ENCODE measurements around the gene EPHB6.

EPHB6 gene

DNA sequence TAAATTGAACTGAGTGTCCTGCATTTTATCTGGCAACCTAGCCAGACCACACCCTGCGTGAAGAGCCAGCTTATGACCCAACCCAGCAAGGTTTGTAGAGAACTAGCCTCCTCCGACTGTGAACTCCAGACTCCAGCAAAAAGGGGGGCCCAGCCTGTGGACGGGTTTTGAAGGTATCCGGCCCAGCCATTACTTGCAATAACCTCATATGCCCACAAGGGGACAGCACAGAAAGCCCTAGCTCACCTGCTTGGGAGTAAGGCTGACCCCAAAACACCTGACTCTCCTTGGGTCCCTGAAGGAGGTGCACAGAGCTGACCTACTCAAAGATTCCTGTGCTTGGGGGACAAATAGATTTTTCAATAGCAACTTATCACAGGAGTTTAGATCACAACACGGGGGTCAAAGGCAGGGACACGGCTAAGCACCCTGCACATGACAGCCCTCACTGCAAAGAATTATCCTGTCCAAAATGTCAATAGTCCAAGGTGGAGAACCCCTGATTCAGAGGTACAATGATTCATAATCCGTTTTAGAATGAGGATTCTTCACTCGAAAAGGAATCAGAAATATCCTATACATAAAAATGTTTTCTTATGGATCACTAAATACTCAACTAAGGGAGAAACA lies 26.1 kb downstream of the EPHB6 start:
- DNase-seq = peak; percentile 41 to 69 (median 60)

DNA sequence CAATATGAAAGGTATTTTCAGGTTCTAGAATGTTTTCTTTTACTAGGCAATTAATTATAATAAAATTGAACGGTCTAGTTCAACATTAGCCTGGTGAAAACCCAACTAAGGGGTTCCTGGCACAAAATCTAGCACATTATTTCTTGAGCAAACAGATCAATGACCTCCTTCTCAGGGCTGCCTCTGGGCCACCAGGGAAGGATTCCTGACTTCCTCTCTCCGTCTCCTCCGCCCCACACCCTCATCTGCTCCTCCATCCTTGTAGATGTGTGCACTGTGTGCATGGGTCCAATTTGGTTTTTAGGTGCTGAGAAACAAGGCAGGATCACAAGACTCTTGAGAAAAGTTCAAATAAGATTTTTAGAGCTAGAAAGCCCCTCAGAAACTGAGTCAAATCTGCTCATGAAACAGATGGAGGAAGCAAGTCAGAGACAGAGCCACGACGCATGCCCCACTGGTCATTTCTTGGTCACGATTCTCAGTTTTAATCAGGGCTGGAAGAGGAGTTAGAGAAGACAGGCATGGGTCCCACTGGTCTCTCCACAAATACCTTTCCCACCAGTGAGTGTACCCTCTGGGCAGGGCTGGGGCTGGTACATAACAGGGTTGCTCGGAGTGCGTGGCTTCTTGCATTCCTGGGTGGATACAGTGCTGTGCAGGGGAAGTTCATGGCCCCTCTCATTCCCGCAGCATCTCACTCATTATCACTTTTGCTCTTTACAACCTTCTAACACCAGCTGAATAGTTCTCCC lies 26.9 kb downstream of the EPHB6 start:
- no peak for DNase-seq

DNA sequence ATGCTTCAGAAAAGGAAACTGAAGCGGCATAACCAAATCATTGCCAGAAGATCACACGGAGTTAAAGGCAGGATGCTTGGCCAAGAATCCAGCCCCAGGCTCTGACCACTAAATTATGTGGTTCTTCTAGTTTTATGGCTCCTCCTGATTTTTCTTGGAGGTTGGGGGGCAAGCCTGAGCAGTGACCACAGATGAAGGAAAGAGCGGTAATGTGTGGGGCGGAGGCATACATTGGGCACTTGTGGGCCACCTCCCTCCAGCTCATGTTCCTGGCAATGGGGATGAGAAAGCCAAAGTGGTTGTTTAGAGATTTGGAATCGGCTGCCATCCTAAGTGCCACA lies 27.4 kb downstream of the EPHB6 start:
- no peak for DNase-seq

DNA sequence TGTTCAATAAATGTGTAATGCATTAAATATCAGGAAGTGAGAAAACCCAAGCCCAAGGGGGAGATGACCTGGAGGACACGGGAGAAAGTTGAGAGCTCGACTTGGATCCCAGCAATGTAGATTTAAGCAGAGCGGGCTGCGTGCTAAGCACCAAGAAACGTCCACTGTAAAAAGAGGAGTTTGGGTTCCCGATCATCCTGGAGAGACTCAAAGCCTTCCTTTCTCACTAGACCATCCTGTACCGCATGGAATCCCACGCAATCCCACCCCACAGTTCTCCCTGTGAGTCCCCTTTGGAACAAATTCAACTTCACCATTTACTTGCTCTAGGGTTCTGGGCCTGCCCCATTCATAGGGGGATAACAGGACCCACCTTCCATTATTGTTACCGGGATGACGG lies 28.3 kb downstream of the EPHB6 start:
- no peak for DNase-seq

DNA sequence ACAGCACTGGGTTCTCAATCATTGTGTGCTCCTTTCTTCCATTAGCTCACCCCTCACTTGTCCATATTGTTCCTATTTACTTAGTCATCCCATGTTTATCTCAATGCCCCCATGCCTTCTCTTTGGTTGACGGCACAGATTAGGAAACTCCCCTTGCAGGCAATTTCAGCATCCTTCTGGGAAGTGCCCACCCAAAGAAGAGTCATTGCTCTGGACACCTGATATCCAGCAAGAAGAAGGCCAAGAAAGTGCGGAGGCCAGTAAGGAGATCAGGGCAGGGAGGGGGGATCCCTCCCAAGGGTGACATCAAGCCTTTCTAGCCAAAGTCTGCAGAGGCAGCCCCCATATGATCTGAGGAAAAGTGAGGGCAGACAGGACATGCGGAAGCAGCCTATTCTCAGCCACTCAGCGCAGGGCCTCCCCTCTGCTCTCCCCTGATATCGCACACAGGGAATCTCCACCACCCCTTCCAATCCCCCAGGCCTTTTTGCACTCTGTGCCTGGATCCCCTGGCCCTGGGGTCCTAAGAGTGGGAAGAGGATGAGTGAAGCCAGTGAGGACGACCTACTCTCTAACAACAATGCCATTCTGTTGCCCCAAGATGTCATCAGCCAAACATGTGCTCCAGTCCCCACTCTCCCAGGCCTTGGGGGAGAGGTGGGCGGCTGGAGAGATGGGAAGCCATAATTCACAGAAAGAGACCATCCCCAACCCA lies 28.9 kb downstream of the EPHB6 start:
- DNase-seq = no peak

DNA sequence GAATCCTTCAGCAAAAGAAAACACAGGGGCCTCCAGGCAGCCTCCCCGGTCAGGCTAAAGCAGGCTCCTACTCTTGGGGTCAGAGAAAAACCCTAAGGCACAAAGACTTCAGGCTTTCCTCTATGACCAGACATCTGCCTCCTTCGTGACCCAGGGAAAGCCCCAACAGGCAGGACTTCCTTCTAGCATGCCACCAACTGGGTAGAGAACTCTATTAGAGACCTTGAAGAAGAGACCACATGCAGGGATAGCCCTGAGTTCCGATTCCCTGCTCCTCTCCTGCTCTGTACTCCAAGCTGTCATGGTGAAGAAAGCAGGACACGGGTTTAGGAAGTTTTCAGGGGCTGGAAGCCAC lies 29.4 kb downstream of the EPHB6 start:
- peak in 3 of 4 experiments; percentile 46 to 71 (median 66) for DNase-seq

DNA sequence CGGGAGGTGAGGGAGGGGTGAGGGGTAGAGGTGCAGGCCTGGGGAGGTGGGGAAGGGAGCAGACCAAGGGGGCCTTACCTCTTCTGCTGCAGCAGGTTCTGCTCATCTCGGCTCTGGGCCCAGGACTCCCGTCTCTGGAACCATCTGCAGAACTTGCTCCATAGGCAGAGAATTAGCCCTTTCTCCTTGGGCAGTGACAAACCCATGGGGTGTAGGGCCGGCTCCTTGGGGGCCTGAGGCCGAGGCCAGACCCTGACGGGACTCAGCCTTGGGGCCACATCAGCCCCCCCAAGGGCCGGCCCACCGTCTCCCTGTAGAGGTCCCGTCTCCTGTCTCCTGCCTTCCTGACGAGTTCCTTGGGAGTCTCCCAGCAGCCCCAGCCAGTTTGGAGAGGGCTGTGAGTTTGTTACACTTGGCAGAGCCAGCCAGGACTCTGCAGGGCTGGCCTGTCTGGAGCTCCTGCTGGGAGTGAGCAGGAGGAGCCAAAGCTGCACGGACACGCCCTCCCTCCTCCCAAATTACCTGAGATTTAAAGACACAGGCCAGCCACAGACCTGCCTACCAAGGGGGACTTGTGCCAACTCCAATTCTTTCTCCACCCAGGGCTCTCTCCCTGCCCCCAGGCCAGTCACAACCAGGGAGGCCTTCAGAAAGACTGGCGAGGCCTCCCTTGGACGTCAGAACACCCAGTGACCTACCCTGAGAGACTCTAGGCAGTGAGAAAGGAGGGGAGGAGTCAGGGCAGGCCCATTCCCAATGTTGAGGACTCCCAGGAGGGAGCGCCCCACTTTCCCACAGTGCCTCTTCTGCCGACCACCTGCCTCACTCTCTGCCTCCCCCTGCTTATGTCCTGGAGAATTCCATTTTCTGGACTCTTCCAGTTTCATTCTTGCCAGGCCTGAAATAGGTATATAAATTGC lies 30.7 kb downstream of the EPHB6 start, which contains the start of gene TRPV6:
Gene TRPV6, minus strand, starts transcription at position 435 of the 920 bp plus-strand sequence.
- DNase-seq = no peak

DNA sequence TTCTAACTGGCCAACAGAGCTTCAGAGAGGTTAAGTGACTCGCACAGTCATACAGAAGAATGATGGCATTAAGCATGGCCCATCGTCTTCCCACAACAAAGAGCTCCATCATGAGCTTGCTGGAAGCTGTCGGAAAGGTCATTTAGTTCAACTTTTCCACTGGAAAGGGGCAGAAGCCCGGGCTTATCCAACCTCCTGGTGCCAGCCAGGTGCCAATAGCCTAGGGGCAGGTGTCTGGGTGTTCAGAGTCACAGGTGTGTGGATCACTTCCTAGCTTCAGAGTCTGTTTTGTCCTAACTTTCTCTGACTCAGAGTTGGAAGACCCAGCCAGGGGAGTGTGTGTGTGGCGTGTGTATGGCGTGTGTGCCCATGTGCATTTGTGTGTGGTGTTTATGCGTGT lies 32.0 kb downstream of the EPHB6 start:
- no peak for DNase-seq

DNA sequence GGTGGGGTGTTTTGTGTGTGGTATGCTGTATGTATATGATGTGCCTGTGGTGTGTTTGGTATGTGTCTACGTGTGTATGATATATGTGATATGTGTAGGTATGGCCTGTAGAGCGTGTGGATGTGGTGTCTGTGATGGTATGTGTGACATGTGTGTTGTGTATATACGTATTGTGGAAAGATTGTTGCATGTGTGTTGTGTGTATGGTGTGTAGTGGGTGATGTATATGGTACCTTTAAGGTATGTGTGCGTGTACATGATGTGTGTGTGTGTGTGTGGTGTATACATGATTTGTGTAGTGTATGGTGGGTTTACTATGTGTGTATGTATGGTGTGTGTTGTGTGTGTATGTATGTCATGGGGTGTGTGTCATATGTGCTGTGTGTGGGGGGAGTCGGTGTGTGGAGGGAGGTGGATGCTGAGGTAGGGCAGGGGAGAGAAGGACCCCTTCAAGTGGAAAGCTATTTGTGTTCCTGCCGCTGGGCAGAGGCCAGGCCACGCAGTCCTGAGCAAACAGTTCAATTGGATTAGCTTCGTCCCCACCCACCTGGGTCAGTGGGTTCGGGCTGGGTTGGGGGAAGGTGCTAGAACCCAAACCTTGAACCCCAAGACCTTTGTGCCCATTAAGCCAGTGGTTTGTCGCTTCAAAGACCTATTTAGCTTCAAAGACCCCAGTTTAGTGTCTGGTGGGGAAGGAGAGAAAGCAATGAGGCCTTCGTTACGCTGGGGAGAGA lies 32.6 kb downstream of the EPHB6 start:
- DNase-seq = no peak

DNA sequence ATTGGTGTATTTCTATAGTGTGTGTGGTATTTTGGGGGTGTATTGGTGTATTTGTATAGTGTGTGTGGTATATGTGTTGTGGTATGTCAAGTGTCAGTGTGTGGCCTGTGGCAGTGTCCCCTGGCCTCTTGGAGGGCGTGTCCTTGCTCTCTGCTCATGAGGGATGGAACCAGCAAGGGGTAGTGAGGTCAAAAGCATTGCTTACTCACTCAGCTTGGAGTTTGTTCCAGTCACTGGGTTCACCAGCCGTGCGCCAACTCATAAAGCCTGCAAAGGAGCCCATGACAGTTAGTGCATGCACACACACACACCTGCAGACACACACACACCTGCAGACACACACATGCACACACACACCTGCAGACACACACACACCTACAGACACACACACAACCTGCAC lies 34.9 kb downstream of the EPHB6 start:
- DNase-seq = no peak

DNA sequence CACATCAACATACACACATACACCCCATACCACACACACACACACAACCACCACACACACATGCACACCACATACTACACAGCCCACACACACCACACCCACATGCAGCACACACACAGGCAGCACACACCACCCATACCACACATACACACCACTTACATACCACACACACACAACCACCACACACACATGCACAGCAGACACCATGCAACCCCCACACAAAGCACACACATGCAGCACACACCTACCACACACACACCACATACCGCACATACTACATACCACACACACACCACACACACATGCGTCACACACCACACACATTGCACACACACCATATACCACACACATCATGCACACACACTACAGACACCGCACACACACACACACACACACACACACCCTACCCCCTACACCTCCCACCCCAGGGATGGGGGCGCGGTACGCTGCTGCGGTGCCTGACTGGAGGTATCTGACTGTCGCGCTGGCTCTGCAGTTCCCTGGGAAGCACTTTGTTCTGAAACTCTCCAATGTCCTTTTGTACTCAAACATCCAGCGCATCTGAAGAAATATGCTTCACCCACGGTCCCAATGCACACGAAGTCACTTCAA lies 36.1 kb downstream of the EPHB6 start:
- no peak for DNase-seq

DNA sequence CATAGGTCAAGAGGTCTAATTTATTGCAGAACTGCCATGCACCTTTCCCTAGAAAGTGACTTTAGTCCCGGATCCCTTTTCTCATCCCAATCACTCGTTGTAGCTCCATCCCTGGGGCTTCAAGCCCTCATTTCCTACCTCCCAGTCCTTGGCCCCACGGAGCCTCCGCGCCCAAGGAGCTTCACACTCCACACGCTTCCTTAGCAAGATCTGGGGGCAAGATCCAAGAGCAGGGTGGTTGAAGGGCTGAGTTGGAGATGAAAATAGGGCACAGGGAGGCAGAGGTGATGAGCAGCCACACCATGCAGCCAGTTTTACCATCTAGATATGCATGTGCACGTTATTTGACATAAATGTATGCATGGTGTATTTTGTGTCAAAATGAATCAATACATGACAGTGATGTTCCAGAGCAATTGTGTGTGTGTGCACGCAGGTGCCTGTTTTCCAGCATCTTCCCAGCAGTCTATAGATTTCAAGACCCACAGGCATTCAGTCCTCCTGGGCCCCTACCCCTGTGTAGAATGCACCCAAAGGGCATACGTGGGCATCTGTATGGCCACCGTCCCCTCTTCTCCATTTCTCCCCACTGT lies 36.7 kb downstream of the EPHB6 start:
- no peak for DNase-seq

DNA sequence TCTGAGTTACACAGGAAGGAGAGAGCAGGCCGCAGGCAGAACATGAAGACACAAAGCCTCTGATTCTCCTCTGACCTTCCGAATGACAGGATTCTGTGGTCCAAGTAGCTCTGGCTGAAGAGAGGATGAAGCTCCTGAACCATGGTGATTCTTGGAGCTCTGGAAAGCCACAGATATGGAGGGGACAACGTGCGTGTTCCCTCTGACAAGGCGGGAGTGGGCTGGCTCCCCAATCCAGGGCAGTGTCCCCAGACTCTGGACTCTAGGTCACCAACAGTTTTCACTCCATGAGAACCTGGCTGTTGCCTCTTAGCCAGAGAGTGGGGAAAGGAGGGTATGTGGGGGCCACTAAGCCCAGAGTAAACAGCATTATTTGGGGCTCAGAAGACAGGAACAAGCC lies 38.1 kb downstream of the EPHB6 start:
- no peak for DNase-seq

DNA sequence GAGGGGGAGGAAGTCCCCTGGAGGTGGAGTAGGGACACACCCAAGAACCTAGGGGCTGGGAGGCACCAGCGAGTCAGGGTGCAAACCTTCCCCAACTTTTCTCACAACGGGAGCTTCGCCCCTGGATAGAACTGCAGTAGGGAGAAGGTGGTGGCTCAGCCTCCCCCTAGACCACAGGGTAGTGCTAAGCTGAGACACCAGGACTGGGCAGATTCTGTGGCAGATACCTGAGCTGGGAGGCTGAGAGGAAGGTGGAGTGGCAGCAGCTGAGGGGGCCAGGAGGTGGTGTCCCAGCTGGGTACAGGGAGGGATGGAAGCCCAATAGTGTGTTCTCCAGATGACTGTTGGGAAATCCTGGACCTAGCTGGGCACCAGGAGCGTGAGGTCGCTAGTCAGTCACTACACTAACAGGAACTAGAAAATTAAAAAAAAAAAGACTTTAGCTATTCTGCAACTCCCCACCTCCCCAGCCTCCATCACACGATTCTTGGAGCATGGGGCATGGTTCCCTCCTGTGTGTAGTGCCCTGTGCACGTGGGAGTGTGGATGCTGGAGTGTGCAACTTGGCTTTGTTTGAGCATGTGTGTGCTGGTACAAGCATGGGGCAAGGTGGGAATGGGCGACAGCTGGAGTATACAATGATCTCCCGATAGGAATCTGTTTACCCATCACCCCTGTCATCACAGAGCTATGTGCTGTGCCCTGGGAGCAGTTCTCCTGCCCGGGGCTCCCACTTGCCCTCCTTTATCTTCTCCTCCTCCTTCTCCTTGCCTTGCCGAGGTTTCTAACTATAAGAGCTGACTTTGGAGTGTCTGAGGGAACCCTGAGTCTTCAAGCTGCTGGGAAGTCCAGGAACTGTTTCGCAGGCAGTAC lies 39.5 kb downstream of the EPHB6 start:
- DNase-seq = peak in 2 of 4 experiments; percentile 7 to 18

DNA sequence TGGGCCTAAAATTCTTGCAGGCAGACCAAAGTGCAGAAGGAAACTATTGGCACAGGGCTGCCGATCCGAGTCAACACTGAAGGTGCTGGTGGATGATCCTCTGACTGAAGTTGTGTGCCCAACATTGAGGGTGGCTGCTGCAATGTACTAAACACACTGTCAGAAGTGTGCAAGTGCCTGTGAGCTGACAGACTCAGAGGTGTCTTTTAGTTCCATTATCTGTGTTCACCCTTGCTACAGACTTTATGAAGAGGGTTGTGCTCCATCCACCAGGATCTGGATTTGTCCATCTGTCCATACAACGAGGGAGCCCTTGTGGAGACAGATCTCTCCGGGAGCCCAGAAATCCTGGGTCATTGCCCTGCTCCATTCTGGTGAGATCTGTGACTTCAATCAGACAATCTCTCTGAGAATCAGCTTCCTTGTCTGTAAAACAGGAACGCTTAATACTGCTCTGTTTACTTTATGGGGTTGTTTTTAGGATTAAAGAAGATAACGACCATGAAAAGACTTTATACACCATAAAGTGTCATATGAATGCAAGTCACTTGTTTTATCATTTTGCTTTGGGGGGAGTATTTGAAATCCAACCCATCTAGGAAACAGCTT lies 40.2 kb downstream of the EPHB6 start:
- DNase-seq = no peak

DNA sequence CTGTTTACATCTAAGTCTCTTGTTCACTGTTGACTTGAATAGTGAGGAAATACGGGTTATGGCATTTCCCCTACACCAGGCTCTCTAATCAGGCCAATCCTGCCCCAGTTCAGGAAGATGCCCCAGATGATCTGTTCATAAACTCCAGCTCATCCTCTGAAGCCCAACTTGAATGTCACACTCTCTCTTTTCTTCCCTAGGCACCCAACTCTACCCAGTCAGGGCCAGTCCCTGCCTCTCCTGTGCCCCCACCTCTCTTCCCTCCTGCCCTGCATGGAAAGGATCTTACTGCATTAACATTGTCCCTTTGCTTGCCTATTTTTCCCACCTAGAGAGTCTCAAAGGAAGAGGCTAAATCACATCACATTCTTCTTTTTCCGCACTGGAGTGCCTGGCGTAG lies 41.3 kb downstream of the EPHB6 start:
- no peak for DNase-seq

DNA sequence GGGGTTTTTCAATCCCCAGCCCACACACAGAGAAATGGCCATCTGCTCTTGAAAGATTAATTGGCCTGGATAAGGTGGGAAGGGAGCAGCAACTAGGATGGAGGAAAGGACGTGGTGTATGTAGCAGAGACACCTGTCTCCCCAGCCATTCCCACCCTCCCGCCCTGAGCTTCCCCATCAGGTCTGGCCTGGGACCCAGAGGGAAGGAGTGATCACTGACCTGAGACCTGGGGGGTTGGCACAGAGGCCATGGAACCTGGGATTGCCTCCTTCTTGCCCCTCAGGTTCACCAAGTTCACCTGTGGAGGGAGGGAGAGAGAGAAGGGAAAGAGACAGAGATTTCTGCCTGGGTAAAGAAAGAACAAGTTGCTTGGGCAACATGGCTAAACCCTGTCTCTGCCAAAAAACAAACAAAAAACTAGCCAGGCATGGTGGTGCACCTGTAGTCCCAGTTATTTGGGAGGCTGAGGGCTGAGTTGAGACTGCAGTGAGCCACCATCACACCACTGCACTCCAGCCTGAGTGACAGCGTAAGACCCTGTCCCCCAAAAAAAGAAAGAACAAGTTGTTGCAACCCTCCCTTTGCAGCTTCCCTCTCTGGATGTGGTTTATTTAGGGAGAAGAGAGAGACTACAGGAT lies 42.0 kb downstream of the EPHB6 start:
- no peak for DNase-seq

DNA sequence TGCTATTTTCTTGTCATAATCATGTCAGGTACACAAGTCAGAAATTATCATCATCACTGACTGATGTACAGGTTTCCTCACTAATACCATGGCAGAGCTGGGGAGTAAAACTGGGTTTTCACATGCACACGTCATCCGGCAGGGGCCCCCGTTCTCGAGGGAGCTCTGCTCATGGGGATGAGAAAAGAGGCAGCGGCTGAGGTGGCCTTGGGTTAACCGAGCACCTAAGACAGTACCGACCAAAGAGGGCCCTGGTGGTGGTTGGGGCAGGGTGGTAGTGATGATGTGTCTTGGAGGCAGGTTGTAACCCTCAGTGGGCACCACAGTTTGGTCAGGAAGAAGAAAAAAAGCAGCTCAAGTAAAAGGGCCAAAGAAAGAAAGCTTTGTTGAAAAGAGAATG lies 42.8 kb downstream of the EPHB6 start:
- no peak for DNase-seq

Measured in suppressor macrophage (primary cell).